PFSK-1 (cell line): Measurements from ENCODE around the gene HEATR3.

Source experiments
- FOXP2 ChIP-seq: optimal IDR thresholded peaks from 2 replicates; pipeline ENCODE3; 2011; ENCODE audit warnings: borderline replicate concordance, control low read depth, inconsistent platforms; ENCODE audit not compliant: insufficient read depth; ENCODE audit errors: extremely low read length, extremely low read depth
- POLR2AphosphoS5 ChIP-seq: IDR thresholded peaks from 2 replicates; pipeline ENCODE4 v1.6.1; 2012; ENCODE audit warnings: low read depth, mild to moderate bottlenecking, control low read depth, low read length, moderate library complexity
- SIN3A ChIP-seq: IDR thresholded peaks from 2 replicates; pipeline ENCODE4 v1.6.1; 2012; ENCODE audit warnings: mild to moderate bottlenecking, low read length, moderate library complexity, borderline replicate concordance; ENCODE audit not compliant: insufficient read depth
- TAF1 ChIP-seq: IDR thresholded peaks from 2 replicates; pipeline ENCODE4 v1.6.1; 2012; ENCODE audit warnings: low read length, control low read depth, borderline replicate concordance; ENCODE audit not compliant: insufficient read depth
- TF ChIP-seq, protein P1 (sequence below), 2 experiments: IDR thresholded peaks; 2 replicates each; pipeline versions ENCODE4 v1.6.1 to v1.8.0; 2011 to 2012; ENCODE audit warnings: low read depth in 2 of 2, low read length in 2 of 2, control low read depth in 1 of 2, inconsistent platforms in 1 of 2, mild to moderate bottlenecking in 1 of 2, moderate library complexity in 1 of 2; ENCODE audit not compliant: insufficient read depth in 1 of 2

Gene HEATR3

DNA sequence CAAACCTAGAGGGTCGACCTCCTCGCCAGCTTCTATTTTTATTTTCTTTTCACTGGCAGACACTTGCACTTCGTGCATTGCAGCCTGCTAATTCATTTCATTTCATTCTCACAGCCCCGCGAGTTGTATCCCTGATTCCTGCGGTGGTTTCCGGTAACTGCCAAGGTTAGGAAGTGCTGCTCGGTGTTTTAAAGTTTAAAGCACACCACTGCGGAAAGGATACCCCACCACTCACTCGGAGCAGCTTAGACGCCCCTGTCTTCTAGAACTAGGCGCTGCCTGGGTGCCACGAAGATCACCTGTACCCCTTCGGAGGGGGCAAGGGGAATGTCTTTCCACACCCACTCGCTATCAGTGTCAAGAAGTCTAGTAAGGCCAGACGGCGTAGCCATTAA is 40.2 kb upstream of the HEATR3 start:
- TF ChIP-seq POLR2AphosphoS5 (no peak), TAF1 (no peak), SIN3A (peak; percentile 55; the same call in 1 of the 2 replicates), FOXP2 (no peak)
- TF ChIP-seq, protein P1, sequence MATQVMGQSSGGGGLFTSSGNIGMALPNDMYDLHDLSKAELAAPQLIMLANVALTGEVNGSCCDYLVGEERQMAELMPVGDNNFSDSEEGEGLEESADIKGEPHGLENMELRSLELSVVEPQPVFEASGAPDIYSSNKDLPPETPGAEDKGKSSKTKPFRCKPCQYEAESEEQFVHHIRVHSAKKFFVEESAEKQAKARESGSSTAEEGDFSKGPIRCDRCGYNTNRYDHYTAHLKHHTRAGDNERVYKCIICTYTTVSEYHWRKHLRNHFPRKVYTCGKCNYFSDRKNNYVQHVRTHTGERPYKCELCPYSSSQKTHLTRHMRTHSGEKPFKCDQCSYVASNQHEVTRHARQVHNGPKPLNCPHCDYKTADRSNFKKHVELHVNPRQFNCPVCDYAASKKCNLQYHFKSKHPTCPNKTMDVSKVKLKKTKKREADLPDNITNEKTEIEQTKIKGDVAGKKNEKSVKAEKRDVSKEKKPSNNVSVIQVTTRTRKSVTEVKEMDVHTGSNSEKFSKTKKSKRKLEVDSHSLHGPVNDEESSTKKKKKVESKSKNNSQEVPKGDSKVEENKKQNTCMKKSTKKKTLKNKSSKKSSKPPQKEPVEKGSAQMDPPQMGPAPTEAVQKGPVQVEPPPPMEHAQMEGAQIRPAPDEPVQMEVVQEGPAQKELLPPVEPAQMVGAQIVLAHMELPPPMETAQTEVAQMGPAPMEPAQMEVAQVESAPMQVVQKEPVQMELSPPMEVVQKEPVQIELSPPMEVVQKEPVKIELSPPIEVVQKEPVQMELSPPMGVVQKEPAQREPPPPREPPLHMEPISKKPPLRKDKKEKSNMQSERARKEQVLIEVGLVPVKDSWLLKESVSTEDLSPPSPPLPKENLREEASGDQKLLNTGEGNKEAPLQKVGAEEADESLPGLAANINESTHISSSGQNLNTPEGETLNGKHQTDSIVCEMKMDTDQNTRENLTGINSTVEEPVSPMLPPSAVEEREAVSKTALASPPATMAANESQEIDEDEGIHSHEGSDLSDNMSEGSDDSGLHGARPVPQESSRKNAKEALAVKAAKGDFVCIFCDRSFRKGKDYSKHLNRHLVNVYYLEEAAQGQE (IDR thresholded peaks at IDR 0.05; ENCODE audit: insufficient read depth in 1 of 2, low read depth in 2 of 2, low read length in 2 of 2): no peak

DNA sequence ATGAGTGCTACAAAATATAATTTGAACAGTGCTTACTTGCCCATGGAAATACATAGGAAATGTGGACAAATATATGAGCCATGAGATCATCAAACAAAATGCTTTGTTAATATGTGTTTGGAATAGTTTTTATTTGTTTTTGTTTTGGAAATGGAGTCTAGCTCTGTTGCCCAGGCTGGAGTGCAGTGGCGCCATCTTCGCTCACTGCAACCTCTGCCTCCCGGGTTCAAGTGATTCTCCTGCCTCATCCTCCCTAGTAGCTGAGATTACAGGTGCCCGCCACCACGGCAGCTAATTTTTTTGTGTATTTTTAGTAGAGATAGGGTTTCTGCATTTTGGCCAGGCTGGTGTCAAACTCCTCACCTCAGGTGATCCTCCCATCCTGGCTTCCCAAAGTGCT is 37.9 kb upstream of the HEATR3 start:
- TF ChIP-seq SIN3A (no peak), POLR2AphosphoS5 (no peak), FOXP2 (no peak), TAF1 (no peak)
- TF ChIP-seq, protein P1 (IDR thresholded peaks at IDR 0.05; ENCODE audit: insufficient read depth in 1 of 2, low read depth in 2 of 2, low read length in 2 of 2): no peak

DNA sequence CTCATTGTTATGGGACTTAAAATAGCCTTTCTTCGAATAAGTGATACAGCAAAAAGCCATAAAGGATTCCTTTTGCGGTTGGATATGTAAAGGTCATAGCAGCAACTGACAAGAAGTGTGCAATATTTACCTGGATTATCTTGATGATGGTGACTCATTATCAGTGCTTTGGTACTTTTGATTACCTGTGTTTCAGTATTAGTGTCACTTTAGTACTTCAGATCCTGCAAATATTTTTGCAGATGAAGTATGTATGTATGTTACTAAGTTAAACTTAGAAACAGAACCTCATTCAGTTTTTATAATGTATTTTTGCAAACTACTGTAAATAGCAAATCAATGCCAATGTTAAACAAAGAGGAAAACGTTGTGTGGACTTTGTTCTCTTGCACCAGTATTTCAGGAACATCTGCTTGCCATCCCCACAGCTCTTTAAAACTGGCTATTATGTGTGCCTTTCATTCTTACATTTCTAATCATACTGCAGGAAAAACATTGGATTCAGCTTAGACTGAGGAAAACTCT is 30.2 kb upstream of the HEATR3 start:
- no peak for TF ChIP-seq POLR2AphosphoS5

- TF ChIP-seq POLR2AphosphoS5 (no peak), TAF1 (no peak), FOXP2 (no peak), SIN3A (no peak)
- TF ChIP-seq, protein P1 (IDR thresholded peaks at IDR 0.05; ENCODE audit: insufficient read depth in 1 of 2, low read depth in 2 of 2, low read length in 2 of 2): no peak
Observed at GRCh38 chr16:50036426-50036825, 29.3 kb upstream of the HEATR3 start.

DNA sequence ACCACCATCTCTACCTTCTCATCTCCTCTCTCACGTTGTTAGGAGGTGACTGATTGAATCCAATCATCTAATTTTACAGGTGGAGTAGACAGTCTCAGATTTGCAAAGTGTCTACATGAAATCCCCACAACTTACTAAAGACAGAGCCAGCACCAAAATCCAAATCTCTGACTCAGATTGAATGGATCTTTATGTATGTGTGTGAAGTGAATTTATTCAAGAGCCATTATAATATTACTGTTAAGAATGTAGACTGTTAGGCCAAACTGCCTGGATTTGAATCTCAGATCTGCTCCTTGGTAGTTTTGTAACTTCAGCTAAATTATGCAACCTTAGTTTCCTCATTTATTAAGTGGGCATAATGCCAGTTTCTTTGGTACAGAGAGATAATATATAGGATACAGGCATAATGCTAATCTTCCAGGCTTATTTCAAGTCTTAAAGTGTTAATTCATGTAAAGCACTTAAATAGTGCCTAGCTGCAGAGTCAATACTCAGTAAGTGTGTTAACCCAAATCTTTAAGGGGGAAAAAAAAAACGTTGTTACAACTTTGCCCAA is 28.0 kb upstream of the HEATR3 start:
- no peak for TF ChIP-seq TAF1
- TF ChIP-seq, protein P1 (IDR thresholded peaks at IDR 0.05; ENCODE audit: insufficient read depth in 1 of 2, low read depth in 2 of 2, low read length in 2 of 2): no peak
- no peak for TF ChIP-seq POLR2AphosphoS5
- TF ChIP-seq FOXP2: no peak
- no peak for TF ChIP-seq SIN3A
